ENCODE results near the gene COIL.

GRCh38 chr17:56926704-56927103 is 34.1 kb downstream of the COIL start:
- no peak for TF ChIP-seq CTCF (IDR thresholded peaks at IDR 0.05; ENCODE audit: low read depth, low read length)
- TF ChIP-seq POLR2A (IDR thresholded peaks at IDR 0.05; ENCODE audit: extremely low read depth, insufficient read length), result no peak
- no peak for TF ChIP-seq MAX (IDR thresholded peaks at IDR 0.05; ENCODE audit: low read depth, low read length)
- TF ChIP-seq MYC (IDR thresholded peaks at IDR 0.05; ENCODE audit: low read depth, low read length), result no peak

Data from NB4 (cell line).